Vagina (tissue), 2 donors: ENCODE data around the gene ZC3HAV1.

ENCODE experiments used
- POLR2AphosphoS5 ChIP-seq, 2 donors: sonication (generic); formaldehyde crosslinking; IDR thresholded peaks; one replicate each; pipeline ENCODE4 v1.9.0; 2017; ENCODE audit warnings: antibody characterized with exemption in 2 of 2, mild to moderate bottlenecking in 2 of 2, low read depth in 1 of 2; ENCODE audit not compliant: insufficient read depth in 1 of 2
- TF ChIP-seq, protein P1 (sequence below), 3 experiments: fragments of 450-650 bp in 2 of 3; fragments of 200-600 bp in 1 of 3; sonication (generic) in 1 of 3; IDR thresholded peaks; one replicate each; pipeline ENCODE4 v1.5.1; 2017 to 2019; ENCODE audit warnings: antibody characterized with exemption in 3 of 3, mild to moderate bottlenecking in 2 of 3, moderate library complexity in 2 of 3

- no peak for TF ChIP-seq POLR2AphosphoS5 (IDR thresholded peaks at IDR 0.05; ENCODE audit: insufficient read depth in 1 of 2, low read depth in 1 of 2)
- TF ChIP-seq, protein P1, sequence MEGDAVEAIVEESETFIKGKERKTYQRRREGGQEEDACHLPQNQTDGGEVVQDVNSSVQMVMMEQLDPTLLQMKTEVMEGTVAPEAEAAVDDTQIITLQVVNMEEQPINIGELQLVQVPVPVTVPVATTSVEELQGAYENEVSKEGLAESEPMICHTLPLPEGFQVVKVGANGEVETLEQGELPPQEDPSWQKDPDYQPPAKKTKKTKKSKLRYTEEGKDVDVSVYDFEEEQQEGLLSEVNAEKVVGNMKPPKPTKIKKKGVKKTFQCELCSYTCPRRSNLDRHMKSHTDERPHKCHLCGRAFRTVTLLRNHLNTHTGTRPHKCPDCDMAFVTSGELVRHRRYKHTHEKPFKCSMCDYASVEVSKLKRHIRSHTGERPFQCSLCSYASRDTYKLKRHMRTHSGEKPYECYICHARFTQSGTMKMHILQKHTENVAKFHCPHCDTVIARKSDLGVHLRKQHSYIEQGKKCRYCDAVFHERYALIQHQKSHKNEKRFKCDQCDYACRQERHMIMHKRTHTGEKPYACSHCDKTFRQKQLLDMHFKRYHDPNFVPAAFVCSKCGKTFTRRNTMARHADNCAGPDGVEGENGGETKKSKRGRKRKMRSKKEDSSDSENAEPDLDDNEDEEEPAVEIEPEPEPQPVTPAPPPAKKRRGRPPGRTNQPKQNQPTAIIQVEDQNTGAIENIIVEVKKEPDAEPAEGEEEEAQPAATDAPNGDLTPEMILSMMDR (IDR thresholded peaks at IDR 0.05) = no peak
These were observed 9.9 kb upstream of the ZC3HAV1 start for GRCh38 chr7:139119486-139119849.
